HG02938 (cell line): ENCODE data around the gene PDZD2.
A peak's percentile ranks its signal among the peaks of the same experiment; 100 is the strongest.
"Not testable (repeated sequence)": the region's sequence is repeated elsewhere in the genome, so short reads cannot be mapped to it uniquely, and the experiment has no call there.

Experiments
- ATAC-seq: cut with Tn5 transposase; IDR thresholded peaks from one replicate; pipeline ENCODE4 v1.9.1; 2021; ENCODE audit warnings: mild to moderate bottlenecking, moderate library complexity; ENCODE audit not compliant: unreplicated experiment

Gene PDZD2

GRCh38 chr5:31638748-31639418, at the start of gene PDZD2:
PDZD2 (plus strand) TSS chr5:31639131.
- ATAC-seq: peak; percentile 73

DNA sequence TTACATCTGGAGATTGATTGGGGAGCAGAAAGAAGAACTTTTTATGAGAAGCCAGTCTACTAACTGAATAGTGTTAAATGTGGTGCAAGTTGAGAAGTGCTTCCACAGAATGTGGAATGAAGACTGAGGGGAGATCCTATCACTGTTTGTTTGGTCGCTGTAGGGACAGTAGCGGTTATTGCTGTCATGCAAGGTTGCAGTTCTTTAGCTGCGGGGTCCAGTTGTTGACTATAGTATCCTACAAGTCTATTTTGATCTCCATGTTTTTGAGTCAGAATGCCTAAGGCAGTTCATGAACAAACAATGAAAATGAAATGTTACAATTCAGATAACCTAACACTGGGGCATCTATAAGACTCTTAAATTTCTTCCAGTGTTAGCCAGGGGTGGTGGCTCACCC, 45.3 kb upstream of the PDZD2 start:
- no peak for ATAC-seq

DNA sequence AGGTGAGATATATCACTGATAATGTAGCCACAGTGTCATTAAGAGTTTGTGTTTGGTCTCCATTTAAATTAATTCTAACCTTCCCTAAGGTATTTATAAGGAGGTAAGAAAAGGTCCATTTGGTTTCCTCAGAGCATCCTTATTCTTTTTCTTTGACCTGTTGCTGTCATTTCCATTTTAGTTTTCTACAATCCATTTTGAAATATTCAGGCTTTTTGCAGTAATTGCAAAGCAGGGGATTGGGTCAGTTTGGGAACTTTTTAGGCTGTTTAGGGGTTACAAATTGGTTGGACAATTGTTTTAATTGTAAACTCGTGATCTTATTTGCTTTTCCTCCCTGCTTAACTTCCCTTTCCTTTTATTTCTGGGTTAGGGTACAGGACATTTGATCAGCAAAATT, 42.6 kb upstream of the PDZD2 start:
- ATAC-seq: no peak

- no peak for ATAC-seq
Observed at GRCh38 chr5:31598640-31599611, 40.0 kb upstream of the PDZD2 start.

DNA sequence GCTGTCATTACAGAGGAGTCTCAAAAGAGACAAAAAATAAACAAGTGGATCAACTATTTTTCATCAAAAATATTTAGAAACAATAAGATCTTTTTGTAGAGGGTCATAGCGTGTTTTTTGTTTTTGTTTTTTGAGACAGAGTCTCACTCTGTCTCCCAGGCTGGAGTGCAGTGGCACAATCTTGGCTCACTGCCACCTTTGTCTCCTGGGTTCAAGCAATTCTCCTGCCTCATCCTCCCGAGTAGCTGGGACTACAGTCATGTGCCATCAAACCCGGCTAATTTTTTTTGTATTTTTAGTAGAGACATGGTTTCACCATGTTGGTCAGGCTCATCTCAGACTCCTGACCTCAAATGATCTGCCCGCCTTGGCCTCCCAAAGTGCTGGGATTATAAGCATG, 36.6 kb upstream of the PDZD2 start:
- ATAC-seq: not testable (repeated sequence)

DNA sequence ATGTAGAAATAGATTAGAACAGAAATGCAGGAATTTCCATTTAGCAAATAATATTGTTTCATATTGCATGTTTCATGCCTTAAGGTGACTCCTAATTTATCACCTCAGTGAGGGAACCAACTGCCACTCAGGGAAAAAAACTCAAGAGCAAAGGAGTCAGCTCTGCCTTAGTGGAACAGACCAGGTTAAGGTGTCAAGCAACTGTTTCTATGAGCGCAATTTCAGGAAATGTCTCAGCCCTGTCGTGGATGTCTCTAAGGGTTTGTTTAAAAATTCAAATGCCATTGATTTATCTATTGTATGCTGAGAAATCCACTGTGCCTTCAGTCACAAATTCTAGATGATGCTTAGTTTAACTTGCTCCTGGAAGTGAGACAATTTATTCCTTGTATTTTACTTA, 34.7 kb upstream of the PDZD2 start:
- no peak for ATAC-seq

- ATAC-seq: no peak
Observed at GRCh38 chr5:31604644-31605043, 34.3 kb upstream of the PDZD2 start.

- no peak for ATAC-seq
Observed at GRCh38 chr5:31605920-31606319, 33.0 kb upstream of the PDZD2 start.

GRCh38 chr5:31607546-31607945, 31.4 kb upstream of the PDZD2 start:
- no peak for ATAC-seq

DNA sequence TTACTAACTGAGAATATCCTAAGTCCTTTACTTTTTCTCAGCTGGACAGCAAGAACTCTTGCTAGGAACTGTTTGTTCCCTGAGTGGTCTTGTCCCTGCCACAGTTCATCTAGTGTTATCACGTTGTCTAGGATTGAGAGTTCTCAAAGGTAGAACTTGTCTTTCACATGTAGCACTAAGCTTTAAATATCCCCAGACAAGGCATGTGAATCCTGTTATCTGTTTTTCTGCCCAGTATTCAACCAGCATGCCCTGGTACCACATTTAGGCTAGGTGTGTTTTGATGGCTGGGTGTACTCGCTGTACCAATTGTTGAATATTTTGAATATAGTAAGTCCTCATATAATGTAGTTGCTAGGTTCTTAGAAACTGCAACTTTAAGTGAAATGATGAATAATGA, 27.9 kb upstream of the PDZD2 start:
- no peak for ATAC-seq

DNA sequence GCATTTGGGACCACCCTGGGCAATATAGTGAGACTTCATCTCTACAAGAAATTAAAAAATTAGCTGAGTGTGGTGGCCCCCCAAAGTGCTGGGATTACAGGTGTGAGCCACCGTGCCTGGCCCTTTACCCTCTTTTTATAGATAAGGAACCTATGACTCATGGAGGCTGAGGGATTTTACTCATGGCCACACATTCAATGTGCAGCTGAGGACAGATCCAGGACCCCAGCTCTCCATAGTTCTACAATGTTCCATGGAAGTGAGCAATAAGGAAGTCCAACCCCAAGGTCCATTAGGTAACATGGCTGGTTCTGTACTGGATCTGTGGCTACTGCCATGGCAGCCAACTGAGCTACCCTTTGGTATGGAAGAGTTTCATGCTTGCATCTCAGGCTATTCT, 25.3 kb upstream of the PDZD2 start:
- ATAC-seq: no peak

- no peak for ATAC-seq
Observed at GRCh38 chr5:31614151-31615020, 24.5 kb upstream of the PDZD2 start.

- no peak for ATAC-seq
Observed at GRCh38 chr5:31617867-31618266, 21.1 kb upstream of the PDZD2 start.

DNA sequence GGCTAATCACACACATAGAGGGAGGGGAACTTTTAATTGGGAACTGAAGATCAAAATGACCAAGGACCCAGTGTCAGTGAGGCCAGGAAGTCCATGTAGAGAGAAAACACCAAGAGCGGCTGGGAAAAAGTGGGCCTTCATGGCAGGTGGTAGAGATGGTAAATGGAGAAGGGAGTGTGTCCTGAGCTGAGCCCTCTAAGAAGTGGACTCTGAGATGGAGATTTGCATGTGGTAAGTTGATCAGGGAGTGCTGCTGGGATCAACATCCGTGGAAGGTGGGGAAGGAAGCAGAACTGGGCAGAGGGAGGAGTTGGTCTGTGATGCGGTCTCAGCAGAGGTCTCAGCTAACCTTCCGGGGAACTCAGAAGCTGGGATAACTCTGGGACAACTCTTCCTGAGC, 18.9 kb upstream of the PDZD2 start:
- no peak for ATAC-seq

GRCh38 chr5:31623249-31623648, 15.7 kb upstream of the PDZD2 start:
- ATAC-seq: no peak

GRCh38 chr5:31625394-31625793, 13.5 kb upstream of the PDZD2 start:
- no peak for ATAC-seq

DNA sequence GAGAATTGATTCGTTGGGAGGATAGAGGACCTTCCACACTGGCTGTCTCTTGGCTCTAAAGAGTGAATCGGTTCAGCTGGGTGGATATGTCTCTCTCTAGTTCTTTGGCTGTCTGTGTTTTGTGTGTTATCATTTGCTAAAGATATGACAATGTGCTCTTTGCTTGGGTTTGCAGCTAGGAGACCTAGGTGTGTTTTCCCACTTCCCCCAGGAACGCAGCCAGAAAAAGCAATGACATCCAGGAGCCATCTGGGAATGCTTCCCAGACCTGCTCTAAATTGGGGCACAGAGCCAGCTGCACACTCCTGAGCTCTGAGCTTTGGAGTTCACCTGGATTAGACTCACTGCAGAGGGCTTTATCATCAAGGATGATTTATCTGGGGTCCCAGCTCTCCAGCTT, 12.8 kb upstream of the PDZD2 start:
- ATAC-seq: no peak

DNA sequence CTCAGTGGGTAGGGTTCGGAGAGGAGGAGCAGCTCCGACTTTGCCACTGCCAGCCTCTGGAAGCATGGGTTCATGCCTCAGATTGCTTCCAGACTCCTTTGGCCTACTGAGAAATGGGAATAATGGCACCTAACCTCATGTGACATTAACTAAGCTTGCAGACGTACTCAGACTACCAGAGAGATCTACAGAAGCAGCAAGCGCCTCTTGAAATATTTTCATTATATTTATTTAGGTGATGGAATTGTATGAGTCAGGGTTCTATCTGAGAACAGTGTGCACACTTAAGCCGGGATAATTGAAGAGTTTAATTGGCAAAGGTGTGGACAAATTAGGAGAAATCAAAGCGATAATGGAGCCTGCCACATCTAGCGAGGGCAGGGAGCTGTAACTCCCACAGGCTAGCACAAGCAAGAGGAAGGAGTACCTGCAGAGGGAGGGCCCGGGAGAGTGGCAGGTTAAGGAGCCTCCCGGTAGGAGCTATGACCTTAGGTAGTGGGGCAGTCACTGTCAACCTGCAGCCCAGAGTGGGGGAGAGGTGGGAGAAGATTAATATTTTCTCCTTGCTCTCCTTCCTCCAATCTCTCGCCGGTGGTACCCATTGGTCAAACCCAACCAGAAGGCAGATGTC, 12.2 kb upstream of the PDZD2 start:
- no peak for ATAC-seq

DNA sequence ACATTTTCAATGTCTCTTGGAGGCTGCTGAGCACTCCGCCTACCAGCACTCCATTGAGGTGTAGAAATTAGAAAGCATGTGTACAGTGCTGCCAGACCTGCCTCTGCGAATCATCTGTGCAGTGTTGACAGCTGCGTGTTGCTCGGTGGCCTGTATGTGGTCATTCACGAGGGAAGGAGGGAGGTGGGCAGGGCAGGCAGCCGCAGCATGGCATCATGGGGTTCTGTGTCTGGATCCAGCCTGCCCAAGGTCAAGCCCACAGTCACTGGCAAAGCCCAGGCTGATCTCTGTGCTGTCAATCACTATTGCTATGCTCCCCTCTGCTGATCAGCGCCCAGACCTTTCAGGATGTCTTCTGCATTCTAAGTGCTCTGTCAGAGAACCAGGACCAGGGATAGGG, 8.0 kb upstream of the PDZD2 start:
- no peak for ATAC-seq

DNA sequence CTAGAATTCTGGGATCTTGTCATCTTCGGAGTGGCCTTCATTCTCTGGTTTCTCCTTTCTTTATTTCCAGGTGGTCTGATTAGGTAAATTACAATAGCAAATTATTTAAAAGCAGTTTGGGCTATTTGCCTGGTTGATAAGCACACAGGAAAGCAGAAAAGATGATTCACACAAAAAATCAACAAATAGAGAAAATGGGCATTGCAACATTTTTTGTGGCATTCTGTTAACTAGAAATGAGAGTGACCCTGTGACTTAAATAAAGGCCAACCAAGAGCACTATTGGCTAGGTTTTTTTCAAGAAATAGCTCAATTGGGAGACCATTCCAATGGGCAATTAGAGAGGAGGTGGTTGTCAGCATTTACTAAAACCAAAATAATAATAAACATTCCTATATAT, 6.5 kb upstream of the PDZD2 start:
- ATAC-seq: no peak

DNA sequence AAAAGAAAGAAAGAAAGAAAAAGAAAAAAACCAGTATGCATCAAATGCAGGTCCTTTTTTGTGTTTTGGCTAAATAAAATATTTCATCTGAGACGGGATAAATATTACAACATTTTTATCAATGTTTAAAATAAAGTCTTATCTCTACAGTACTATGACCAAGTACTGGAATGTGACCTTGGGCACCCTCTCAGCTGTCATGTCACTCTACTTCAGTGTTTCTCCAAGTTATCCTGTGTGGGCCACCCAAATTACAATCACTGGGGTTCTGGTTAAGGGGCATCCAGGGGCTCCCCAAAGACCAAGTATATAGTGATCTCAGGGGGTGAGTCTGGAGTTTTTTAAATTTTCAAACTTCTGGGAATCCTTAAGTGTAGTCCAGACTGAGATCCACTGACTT, 3.5 kb upstream of the PDZD2 start:
- ATAC-seq: no peak
